ENCODE measurements around the gene TRMT5.

GRCh38 chr14:60972295-60972694 is 8.6 kb downstream of the TRMT5 start:
- TF ChIP-seq POLR2AphosphoS5 (IDR thresholded peaks at IDR 0.05) (no peak), CTCF (IDR thresholded peaks at IDR 0.05) (no peak), POLR2A (IDR thresholded peaks at IDR 0.05) (no peak)
